Measurements from ENCODE around the gene FLOT2. TPM values are rescaled to one million over a fixed set of nuclear protein-coding genes. Genes with fewer than 3 reads are reported as not detected.

Gene FLOT2
- total RNA-seq (2022; extraction: Qiagen RNA extraction; ENCODE audit: low read depth): 64.3 to 77.1 TPM (median 74.3 TPM) in 5 replicates

GRCh38 chr17:28896884-28897768 lies at the start of gene FLOT2:
Gene FLOT2 (minus strand): TSS chr17:28897733. CDS start chr17:28897574, 159 bp downstream.

GRCh38 chr17:28902819-28903545 lies 5.4 kb upstream of the FLOT2 start, which contains the start of gene DHRS13:
Gene DHRS13 (minus strand): TSS chr17:28903079. CDS start chr17:28902944, 135 bp downstream.

GRCh38 chr17:28854457-28855335 lies 42.8 kb downstream of the FLOT2 start, which contains the start of gene ERAL1:
Gene ERAL1 (plus strand): TSS chr17:28855016. CDS start chr17:28855035, 19 bp downstream.

GRCh38 chr17:28842282-28843012 lies 55.1 kb downstream of the FLOT2 start, which contains the start of gene FAM222B:
Gene FAM222B (minus strand): TSS chr17:28842790. CDS start chr17:28766667, 76,123 bp downstream.

Other genes starting within 250 kb of the FLOT2 start
- gene SDF2, start 235.8 kb downstream of the FLOT2 start, total RNA-seq (2022; extraction: Qiagen RNA extraction; ENCODE audit: low read depth): 80.1 to 93.3 TPM (median 86.3 TPM) in 5 replicates
- 71.8 to 81.6 TPM (median 75.5 TPM) in 5 replicates for gene SUPT6H, start 235.5 kb downstream of the FLOT2 start, total RNA-seq (2022; extraction: Qiagen RNA extraction; ENCODE audit: low read depth)
- gene PROCA1, start 185.8 kb downstream of the FLOT2 start, total RNA-seq (2022; extraction: Qiagen RNA extraction; ENCODE audit: low read depth): 1.0 to 2.2 TPM (median 1.3 TPM) in 5 replicates
- gene RAB34, start 179.9 kb downstream of the FLOT2 start, total RNA-seq (2022; extraction: Qiagen RNA extraction; ENCODE audit: low read depth): 237 to 279 TPM (median 261 TPM) in 5 replicates
- gene RPL23A, start 177.7 kb downstream of the FLOT2 start, total RNA-seq (2022; extraction: Qiagen RNA extraction; ENCODE audit: low read depth): 1,884 to 2,485 TPM (median 2,244 TPM) in 5 replicates
- 30.6 to 49.5 TPM (median 46.7 TPM) in 5 replicates for gene TLCD1, start 171.5 kb downstream of the FLOT2 start, total RNA-seq (2022; extraction: Qiagen RNA extraction; ENCODE audit: low read depth)
- gene NEK8, start 168.9 kb downstream of the FLOT2 start, total RNA-seq (2022; extraction: Qiagen RNA extraction; ENCODE audit: low read depth): 4.0 to 5.7 TPM (median 4.7 TPM) in 5 replicates
- gene TRAF4, start 153.7 kb downstream of the FLOT2 start, total RNA-seq (2022; extraction: Qiagen RNA extraction; ENCODE audit: low read depth): 56.8 to 78.8 TPM (median 75.3 TPM) in 5 replicates
- 17.4 to 22.4 TPM (median 20.1 TPM) in 5 replicates for gene FAM222B, start 54.9 kb downstream of the FLOT2 start, total RNA-seq (2022; extraction: Qiagen RNA extraction; ENCODE audit: low read depth)
- 71.7 to 92.3 TPM (median 89.0 TPM) in 5 replicates for gene ERAL1, start 42.7 kb downstream of the FLOT2 start, total RNA-seq (2022; extraction: Qiagen RNA extraction; ENCODE audit: low read depth)
- gene DHRS13, start 5.3 kb upstream of the FLOT2 start, total RNA-seq (2022; extraction: Qiagen RNA extraction; ENCODE audit: low read depth): 5.2 to 6.4 TPM (median 6.0 TPM) in 5 replicates
- gene PHF12, start 53.8 kb upstream of the FLOT2 start, total RNA-seq (2022; extraction: Qiagen RNA extraction; ENCODE audit: low read depth): 31.8 to 37.5 TPM (median 36.2 TPM) in 5 replicates
- gene SEZ6, start 108.3 kb upstream of the FLOT2 start, total RNA-seq (2022; extraction: Qiagen RNA extraction; ENCODE audit: low read depth): 0.18 TPM in 1 of 5 replicates, not detected in the others
- 0.13 to 0.20 TPM (median 0.16 TPM) in 3 of 5 replicates, not detected in the others for gene PIPOX, start 145.4 kb upstream of the FLOT2 start, total RNA-seq (2022; extraction: Qiagen RNA extraction; ENCODE audit: low read depth)